GM13977 (cell line): Measurements from ENCODE around the gene TBCC.
"Not testable (repeated sequence)": the region's sequence is repeated elsewhere in the genome, so short reads cannot be mapped to it uniquely, and the experiment has no call there.

Source experiments
- DNase-seq: peaks from one replicate; pipeline ENCODE4 v3.0.0; 2012; ENCODE audit warnings: low spot score
- in situ Hi-C: fragments of 300-500 bp; cut with MboI; formaldehyde crosslinking; loops from one replicate; pipeline ENCODE4 v1.12.0; 2022; ENCODE audit warnings: low sequenced_read_pairs, low pct_unique_long_range_greater_than_20kb, mixed read lengths, inconsistent platforms; ENCODE audit not compliant: unreplicated experiment
- TF ChIP-seq, protein P1 (sequence below): IDR thresholded peaks from 2 replicates; pipeline ENCODE4 v1.5.1; 2012; ENCODE audit warnings: mild to moderate bottlenecking, control low read depth; ENCODE audit not compliant: insufficient read depth; ENCODE audit errors: extremely low read depth, missing control alignments

TBCC gene

DNA sequence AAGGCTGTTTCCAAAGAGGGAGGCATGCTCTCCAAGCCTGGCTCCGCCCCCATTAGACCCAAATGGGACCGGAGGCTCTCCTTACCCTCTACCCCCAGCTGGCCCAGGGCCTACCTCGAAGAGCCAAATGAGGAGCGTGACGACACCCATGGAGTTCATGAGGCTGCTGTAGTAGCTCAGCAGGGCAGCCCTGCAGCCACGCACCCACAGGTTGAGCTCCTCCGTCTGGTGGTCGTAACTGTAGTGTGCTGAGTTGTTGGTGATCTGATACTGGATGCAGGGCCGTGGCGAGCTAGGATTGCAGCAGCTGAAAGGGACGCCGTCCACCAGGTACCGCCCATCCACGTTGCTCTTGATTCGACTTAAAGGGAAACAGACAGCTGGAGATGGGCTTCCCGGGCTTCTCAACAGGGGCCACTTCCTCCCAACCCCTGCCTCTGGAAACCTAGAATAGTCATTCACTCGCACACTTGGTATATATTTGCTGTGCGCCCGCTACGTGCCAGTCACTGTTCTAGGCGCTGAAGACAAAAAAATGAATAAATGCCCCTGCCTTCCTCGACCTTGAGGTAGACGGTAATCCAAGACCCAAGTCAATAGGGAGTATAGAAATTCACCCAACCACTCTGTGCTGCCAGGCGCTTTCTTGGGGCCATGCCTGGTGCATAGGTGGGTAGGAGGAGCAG is 41.5 kb downstream of the TBCC start:
- TF ChIP-seq, protein P1, sequence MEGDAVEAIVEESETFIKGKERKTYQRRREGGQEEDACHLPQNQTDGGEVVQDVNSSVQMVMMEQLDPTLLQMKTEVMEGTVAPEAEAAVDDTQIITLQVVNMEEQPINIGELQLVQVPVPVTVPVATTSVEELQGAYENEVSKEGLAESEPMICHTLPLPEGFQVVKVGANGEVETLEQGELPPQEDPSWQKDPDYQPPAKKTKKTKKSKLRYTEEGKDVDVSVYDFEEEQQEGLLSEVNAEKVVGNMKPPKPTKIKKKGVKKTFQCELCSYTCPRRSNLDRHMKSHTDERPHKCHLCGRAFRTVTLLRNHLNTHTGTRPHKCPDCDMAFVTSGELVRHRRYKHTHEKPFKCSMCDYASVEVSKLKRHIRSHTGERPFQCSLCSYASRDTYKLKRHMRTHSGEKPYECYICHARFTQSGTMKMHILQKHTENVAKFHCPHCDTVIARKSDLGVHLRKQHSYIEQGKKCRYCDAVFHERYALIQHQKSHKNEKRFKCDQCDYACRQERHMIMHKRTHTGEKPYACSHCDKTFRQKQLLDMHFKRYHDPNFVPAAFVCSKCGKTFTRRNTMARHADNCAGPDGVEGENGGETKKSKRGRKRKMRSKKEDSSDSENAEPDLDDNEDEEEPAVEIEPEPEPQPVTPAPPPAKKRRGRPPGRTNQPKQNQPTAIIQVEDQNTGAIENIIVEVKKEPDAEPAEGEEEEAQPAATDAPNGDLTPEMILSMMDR, result no peak
- no peak for DNase-seq
- in situ Hi-C loops, result no loop called here

DNA sequence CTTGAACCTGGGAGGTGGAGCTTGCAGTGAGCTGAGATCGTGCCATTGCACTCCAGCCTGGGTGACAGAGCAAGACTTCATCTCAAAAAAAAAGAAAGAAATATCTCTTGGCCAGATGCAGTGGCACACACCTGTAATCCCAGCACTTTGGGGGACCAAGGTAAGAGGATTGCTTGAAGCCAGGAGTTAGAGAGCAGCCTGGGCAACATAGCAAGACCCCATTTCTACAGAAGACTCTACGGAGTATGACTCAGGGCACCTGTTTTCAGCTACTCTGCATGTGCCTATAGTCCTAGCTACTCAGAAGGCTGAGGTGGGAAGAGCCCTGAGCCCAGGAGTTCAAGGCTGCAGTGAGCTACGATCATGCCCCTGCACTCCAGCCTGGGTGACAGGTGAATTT is 43.1 kb downstream of the TBCC start:
- in situ Hi-C loops, DNase-seq: not testable (repeated sequence)

DNA sequence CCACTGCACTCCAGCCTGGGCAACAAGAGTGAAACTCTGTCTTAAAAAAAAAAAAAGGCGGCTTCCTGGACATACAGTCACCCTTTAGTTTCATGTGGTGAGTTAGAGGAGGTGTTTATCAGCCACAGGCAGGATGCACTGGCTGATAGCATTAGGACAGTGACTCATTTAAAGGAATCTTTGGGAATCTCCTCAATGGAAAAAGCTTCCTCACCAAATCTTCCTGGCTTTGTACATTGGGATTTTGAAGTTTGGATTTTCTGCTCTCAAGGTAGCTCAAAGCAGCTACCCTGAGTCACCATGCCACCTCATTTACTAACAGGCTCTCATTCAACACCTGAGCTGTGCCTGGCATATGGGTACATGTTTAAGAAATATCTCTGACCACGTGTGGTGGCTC is 43.7 kb downstream of the TBCC start:
- no peak for DNase-seq
- TF ChIP-seq, protein P1, result no peak
- in situ Hi-C loops, result no loop called here

DNA sequence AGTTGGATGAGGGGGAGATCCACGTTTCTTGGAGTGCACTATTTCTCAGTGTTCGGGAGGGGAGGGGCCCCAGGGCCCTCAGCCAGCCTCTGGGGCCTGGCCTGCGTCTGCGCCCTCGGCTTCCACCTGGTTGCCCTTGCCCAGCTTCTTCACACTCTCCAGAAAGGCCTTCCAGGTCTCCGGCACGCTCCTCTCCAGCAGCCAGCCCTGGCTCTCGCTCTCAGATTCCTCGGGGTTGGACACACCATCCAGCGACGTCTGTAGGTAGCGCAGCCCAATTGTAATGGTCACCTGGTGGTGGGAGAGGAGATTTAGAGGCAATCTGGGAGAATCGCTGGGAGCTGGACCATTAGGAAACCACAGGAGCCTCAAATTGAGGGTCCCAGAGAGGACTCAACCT is 47.7 kb downstream of the TBCC start:
- TF ChIP-seq, protein P1, result no peak
- no peak for DNase-seq
- in situ Hi-C loops, result no loop called here

DNA sequence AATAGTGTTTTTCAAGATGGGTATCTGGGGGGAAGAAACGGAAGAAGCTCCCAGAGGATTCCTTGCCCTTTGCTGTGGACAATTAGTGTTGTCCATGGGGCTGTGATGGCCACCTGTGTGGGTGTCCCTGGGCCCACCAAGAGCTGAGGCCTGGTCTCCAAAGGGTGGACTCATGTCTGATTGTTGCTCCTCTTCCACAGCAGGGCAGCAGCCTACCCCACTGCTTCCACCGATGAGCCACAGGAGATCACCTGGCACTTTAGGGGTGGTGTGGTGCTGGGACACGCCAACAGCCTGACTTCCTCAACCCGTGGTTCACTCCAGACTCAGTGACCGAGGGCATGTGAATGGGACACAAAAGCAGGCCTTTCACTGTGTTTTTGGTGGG is 48.6 kb downstream of the TBCC start:
- DNase-seq, result no peak
- TF ChIP-seq, protein P1, result no peak
- in situ Hi-C loops, result no loop called here

DNA sequence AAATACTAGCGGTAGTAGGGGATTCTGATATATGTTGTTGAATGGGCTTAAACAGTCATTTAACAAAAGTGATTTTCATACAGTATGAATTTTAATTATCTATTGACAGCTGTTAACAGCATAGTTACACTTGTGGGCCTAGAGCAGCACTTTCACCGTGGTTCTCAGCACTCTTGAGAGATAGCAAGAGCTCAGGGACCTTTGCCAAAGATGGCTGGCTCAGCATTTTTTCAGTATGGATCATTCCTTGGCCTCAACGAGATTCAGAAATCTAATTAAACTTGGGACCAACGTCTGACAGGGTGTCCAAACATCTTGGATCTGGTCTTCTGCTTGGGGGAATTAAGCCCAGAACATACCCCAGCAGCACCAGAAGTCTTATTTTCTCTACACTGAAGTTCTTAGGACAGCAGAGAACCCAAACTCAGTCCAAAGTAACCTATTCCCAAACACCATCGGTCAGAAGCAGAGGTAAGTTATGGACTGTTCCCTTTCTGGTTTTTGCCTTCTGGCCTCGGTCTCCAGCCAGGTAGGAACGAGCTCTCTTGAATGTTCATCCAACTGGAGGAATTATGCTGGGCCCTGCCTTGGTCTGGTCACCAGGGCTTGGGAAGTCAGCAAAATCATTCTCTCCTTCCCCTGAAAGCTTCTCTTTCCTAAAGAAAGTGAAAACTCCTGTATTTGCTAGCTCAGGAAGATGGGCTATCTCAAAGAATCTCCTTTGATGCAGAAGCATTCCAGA is 49.2 kb downstream of the TBCC start:
- DNase-seq, result no peak
- TF ChIP-seq, protein P1, result no peak
- in situ Hi-C loops, result no loop called here

DNA sequence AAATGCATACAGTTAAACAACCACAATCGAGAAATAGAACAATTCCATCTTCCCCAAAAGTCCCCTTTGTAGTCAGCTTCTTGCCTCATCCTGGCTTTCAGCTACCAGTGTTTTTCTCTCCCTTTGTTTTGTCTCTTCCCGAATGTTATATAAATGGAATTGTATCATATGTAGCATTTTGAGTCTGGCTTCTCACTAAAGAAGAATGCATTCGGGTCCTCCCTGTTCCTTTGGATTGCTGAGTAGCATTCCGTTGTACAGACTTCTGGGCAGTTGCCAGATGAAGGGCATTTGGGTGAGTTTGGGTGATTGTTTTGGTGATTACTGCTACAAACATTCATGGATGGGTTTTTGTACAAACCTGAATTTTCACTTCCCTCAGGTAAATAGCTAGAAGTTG is 51.3 kb downstream of the TBCC start:
- no peak for DNase-seq
- in situ Hi-C loops, result no loop called here
- TF ChIP-seq, protein P1, result no peak
